WERI-Rb-1 (cell line): Measurements from ENCODE around the gene IZUMO1.
A peak's percentile ranks its signal among the peaks of the same experiment; 100 is the strongest.
"Not testable (repeated sequence)": the region's sequence is repeated elsewhere in the genome, so short reads cannot be mapped to it uniquely, and the experiment has no call there.

Source experiments
- DNase-seq: peaks from one replicate; pipeline ENCODE4 v3.0.0-alpha.2; 2020
- H3K27ac ChIP-seq: fragments of 250-450 bp; sonication (Bioruptor Pico); 2 replicates; pipeline ENCODE4 v1.5.1; 2020; ENCODE audit warnings: mild to moderate bottlenecking, moderate library complexity
- H3K27me3 ChIP-seq: fragments of 250-450 bp; sonication (Bioruptor Pico); 2 replicates; pipeline ENCODE4 v1.5.1; 2021; ENCODE audit warnings: mild to moderate bottlenecking, low read depth, moderate library complexity; ENCODE audit not compliant: insufficient read depth, severe bottlenecking
- H3K36me3 ChIP-seq: fragments of 250-450 bp; sonication (Bioruptor Pico); 2 replicates; pipeline ENCODE4 v1.5.1; 2020; ENCODE audit warnings: mild to moderate bottlenecking, moderate library complexity
- H3K4me3 ChIP-seq: 2 replicates; pipeline ENCODE4 v1.5.1; 2011; ENCODE audit warnings: low read depth, mild to moderate bottlenecking, control low read depth, low read length
- H3K9me3 ChIP-seq: fragments of 250-450 bp; sonication (Bioruptor Pico); 2 replicates; pipeline ENCODE4 v1.5.1; 2021; ENCODE audit warnings: mild to moderate bottlenecking, moderate library complexity; ENCODE audit not compliant: severe bottlenecking
- TF ChIP-seq, protein P1 (sequence below): IDR thresholded peaks from 2 replicates; pipeline ENCODE4 v1.5.1; 2011; ENCODE audit warnings: low read depth, mild to moderate bottlenecking, control low read depth, inconsistent platforms, low read length

IZUMO1 gene

GRCh38 chr19:48746738-48747575 is at the start of gene IZUMO1:
Gene IZUMO1, minus strand, starts transcription at chr19:48746909. Its CDS starts 1,050 bp downstream, at chr19:48745859.
- TF ChIP-seq, protein P1, sequence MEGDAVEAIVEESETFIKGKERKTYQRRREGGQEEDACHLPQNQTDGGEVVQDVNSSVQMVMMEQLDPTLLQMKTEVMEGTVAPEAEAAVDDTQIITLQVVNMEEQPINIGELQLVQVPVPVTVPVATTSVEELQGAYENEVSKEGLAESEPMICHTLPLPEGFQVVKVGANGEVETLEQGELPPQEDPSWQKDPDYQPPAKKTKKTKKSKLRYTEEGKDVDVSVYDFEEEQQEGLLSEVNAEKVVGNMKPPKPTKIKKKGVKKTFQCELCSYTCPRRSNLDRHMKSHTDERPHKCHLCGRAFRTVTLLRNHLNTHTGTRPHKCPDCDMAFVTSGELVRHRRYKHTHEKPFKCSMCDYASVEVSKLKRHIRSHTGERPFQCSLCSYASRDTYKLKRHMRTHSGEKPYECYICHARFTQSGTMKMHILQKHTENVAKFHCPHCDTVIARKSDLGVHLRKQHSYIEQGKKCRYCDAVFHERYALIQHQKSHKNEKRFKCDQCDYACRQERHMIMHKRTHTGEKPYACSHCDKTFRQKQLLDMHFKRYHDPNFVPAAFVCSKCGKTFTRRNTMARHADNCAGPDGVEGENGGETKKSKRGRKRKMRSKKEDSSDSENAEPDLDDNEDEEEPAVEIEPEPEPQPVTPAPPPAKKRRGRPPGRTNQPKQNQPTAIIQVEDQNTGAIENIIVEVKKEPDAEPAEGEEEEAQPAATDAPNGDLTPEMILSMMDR, result no peak
- H3K27ac ChIP-seq, result peak within 1 kb of the TSS; percentile 49

DNA sequence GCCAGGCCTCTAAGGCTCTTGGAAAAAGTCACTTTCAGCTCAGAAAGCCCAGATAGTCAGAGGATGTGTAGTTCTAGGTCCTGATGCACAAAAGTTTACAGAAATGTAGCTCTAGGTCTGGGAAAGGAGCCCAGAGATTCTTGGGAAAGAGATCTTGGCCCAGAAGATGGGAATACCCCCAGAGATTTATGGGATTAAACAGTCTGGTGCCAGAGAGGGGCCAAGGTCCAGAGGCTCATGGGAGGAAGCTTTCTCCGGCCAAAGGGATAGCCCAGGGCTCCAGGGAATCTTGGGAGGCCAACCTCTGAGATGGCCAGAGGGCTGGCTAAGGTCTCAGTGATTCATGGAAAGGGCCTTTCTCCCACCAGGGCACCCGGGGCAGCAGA is 49.0 kb upstream of the IZUMO1 start:
- TF ChIP-seq, protein P1, result no peak
- DNase-seq, result peak; percentile 40
- H3K9me3 ChIP-seq, result no peaks in the 10 kb centered on the region
- peak overlapping the region; percentile 53 for H3K27ac ChIP-seq
- H3K36me3 ChIP-seq, result peaks cover 9% of the 10 kb centered on the region
- H3K27me3 ChIP-seq, result no peaks in the 10 kb centered on the region
- no peak overlapping the region for H3K4me3 ChIP-seq

More at GRCh38 chr19:48746738-48747575, at the start of gene IZUMO1:
- peak; percentile 85 for DNase-seq
- H3K4me3 ChIP-seq, result peak within 1 kb of the TSS; percentile 58
- no peaks in the 10 kb centered on the region for H3K36me3 ChIP-seq
- H3K27me3 ChIP-seq, result no peaks in the 10 kb centered on the region
- no peaks in the 10 kb centered on the region for H3K9me3 ChIP-seq

GRCh38 chr19:48795055-48795684 is 48.5 kb upstream of the IZUMO1 start:
- H3K4me3 ChIP-seq, result peak overlapping the region; percentile 49
- no peaks in the 10 kb centered on the region for H3K9me3 ChIP-seq
- TF ChIP-seq, protein P1, result peak; percentile 80
- H3K27ac ChIP-seq, result peak overlapping the region; percentile 53
- H3K27me3 ChIP-seq, result no peaks in the 10 kb centered on the region
- H3K36me3 ChIP-seq, result peaks cover 9% of the 10 kb centered on the region
- DNase-seq, result peak; percentile 94

DNA sequence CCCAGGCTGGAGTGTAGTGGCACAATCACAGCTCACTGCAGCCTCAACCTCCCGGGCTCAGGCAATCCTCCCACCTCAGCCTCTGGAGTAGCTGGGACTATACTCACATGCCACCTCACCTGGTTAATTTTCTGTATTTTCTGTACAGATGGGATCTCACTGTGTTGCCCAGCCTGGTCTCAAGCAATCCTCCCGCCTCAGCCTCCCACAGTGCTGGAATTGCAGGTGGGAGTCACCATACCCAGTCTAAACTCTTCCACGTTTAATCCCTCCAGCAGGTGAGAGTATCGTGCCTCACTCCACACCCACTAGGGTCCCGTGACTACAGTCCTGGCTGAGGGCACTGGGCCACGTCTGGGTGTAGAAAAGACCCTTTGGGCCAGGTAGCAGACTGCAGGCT is 47.6 kb upstream of the IZUMO1 start:
- Histone ChIP-seq H3K27ac (no peak overlapping the region), H3K4me3 (no peak overlapping the region), H3K36me3 (peaks cover 9% of the 10 kb centered on the region), H3K27me3 (no peaks in the 10 kb centered on the region), H3K9me3 (no peaks in the 10 kb centered on the region)
- TF ChIP-seq, protein P1, result no peak
- no peak for DNase-seq

DNA sequence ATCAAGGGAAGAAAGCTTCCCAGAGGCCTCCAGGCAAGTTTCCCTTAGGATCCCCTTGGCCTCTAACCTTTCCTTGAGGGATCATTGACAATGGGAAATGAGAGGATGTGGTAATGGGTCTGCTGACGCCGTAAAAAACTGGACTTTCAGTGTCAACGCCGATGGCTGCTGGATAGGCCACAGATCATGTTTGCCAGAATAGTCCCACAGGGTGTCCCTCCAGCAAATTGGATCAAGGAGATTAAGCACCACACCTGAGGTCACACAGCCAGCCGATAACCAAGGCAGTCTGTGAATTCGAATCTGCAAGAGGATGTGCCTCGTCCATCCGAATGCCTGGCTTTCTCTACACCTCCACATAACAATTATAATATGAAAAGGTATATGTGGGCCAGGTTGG is 46.6 kb upstream of the IZUMO1 start:
- H3K36me3 ChIP-seq, result peaks cover 9% of the 10 kb centered on the region
- H3K4me3 ChIP-seq, result no peak overlapping the region
- H3K27me3 ChIP-seq, result no peaks in the 10 kb centered on the region
- no peak overlapping the region for H3K27ac ChIP-seq
- TF ChIP-seq, protein P1, result no peak
- H3K9me3 ChIP-seq, result no peaks in the 10 kb centered on the region
- peak; percentile 46 for DNase-seq

DNA sequence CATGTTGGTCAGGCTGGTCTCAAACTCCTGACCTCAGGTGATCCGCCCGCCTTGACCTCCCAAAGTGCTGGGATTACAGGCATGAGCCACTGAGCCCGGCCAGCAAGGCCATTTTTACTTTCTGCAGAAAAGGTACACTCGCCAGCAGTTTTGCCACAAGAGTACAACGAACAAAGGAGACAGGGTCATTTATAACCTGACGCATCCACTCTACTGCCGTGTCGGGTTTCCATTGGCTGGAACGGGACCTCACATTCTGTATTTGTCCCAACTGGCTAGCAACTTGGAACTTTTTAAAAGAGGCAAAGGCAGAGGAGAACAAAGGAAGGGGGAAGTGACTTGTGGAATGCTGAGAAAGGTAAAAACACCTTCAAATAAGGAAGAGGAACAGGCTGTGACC is 40.6 kb upstream of the IZUMO1 start:
- H3K27me3 ChIP-seq, result not testable (repeated sequence)

DNA sequence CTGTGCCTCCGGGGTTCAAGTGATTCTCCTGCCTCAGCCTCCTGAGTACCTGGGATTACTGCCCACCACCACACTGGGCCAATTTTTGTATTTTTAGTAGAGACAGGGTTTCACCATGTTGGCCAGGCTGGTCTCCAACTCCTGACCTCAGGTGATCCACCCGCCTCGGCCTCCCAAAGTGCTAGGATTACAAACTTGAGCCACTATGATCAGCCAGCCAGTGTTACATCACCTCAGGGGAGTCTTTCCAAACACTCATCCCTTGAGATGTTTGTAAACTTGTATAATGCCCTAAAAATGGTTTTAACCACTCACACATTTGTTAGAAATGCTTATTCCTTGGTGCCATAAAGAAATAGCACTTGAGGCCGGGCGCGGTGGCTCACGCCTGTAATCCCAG is 39.7 kb upstream of the IZUMO1 start:
- DNase-seq, H3K27ac ChIP-seq, H3K9me3 ChIP-seq, H3K4me3 ChIP-seq, H3K36me3 ChIP-seq, H3K27me3 ChIP-seq: not testable (repeated sequence)

More for the DNA sequence above, 40.6 kb upstream of the IZUMO1 start:
- not testable (repeated sequence) for H3K9me3 ChIP-seq, H3K36me3 ChIP-seq, H3K4me3 ChIP-seq, H3K27ac ChIP-seq, DNase-seq
